HG02798 (cell line): ENCODE data around the gene EIF2B5.
A peak's percentile ranks its signal among the peaks of the same experiment; 100 is the strongest.
"Not testable (repeated sequence)": the region's sequence is repeated elsewhere in the genome, so short reads cannot be mapped to it uniquely, and the experiment has no call there.

ENCODE experiments used
- ATAC-seq: cut with Tn5 transposase; IDR thresholded peaks from one replicate; pipeline ENCODE4 v1.9.1; 2021; ENCODE audit warnings: mild to moderate bottlenecking; ENCODE audit not compliant: unreplicated experiment, poor library complexity

EIF2B5 gene

GRCh38 chr3:184135149-184135910 is at the start of gene EIF2B5:
TSS of gene EIF2B5 (plus strand) at chr3:184135358. CDS start at chr3:184135386, 28 bp downstream.
- ATAC-seq: peak; percentile 95

- no peak for ATAC-seq
Measured at GRCh38 chr3:184085389-184085852, 49.7 kb upstream of the EIF2B5 start.

DNA sequence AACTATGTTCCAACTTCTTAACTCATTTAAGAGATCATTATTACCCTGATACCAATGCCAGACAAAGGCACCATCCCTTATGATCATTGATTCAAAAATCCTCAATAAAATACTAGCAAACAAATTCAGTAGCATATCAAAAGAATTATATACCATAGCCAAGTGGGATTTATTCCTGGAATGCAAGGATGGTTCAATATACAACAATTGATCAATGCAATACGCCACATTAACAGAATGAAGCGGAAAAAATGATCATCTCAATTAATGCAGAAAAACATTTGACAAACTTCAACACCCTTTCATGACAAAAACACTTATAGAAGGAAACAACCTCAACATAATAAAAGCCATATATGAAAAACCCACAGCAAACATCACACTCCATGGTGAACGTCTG is 43.0 kb upstream of the EIF2B5 start:
- ATAC-seq: no peak

GRCh38 chr3:184096811-184097383 is 38.3 kb upstream of the EIF2B5 start, which contains the start of gene HTR3E:
TSS of gene HTR3E (plus strand) at chr3:184097064. CDS start at chr3:184097530, 466 bp downstream.
- ATAC-seq: no peak

GRCh38 chr3:184097556-184097955 is 37.6 kb upstream of the EIF2B5 start:
- ATAC-seq: no peak

GRCh38 chr3:184099806-184100686 is 35.1 kb upstream of the EIF2B5 start:
- no peak for ATAC-seq

- ATAC-seq: no peak
Measured at GRCh38 chr3:184110316-184110725, 24.8 kb upstream of the EIF2B5 start.

DNA sequence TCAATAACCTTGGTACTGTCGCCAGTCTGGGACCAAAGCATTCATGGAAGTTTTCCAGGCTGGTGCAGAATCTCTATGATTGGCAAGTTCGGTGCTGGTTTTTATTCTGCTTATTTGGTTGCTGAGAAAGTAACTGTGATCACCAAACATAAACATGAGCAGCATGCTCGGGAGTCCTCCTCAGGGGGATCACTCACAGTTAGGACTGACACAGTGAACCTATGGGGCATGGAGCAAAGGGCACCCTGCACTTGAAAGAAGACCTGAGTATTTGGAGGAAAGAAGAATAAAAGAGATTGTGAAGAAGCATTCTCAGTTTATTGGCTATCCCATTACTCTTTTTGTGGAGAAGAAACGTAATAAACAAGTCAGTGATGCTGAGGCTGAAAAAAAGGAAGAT is 19.1 kb upstream of the EIF2B5 start:
- ATAC-seq: no peak

DNA sequence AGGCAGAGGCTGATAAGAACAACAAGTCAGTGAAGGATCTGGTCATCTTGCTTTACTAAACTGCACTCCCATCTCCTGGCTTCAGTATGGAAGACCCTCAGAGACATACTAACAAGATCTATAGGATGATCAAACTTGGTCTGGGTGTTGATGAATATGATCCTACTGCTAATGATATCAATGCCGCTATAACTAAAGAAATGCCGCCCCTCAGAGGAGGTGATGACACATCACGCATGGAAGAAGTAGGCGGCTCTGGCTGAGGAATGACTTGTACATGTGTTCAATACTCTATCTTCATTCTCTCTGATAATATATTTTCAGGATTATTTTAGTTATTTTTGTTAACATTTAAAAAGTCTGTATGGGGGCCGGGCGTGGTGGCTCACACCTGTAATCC is 17.5 kb upstream of the EIF2B5 start:
- ATAC-seq: no peak

DNA sequence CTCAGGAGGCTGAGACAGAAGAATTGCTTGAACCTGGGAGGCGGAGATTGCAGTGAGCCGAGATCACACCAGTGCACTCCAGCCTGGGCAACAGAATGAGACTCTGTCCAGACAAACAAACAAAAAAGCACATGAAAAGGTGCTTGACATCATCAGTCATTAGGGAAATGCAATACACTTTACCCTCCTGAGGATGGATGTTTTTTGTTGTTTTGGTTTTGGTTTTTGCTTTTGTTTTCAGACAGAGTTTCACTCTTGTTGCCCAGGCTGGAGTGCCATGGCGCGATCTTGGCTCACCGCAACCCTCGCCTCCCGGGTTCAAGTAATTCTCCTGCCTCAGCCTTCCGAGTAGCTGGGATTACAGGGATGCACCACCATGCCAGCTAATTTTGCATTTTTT is 14.1 kb upstream of the EIF2B5 start:
- ATAC-seq: not testable (repeated sequence)

DNA sequence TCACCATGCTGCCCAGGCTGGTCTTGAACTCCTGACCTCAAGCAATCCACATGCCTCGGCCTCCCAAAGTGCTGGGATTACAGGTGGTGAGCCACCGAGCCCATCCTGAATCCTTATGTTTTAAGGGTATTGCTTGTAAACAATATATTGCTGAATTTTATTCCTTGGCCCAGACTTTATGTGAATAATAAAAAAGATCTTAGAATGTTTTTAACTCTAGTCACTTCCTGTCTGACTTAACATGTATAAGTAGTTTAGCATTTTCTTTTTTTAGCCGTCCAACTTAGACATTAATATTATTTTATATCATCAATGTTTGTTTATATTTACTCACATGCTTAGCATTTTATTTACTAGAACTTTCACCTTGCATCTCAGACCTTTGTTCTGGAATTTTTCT is 9.2 kb upstream of the EIF2B5 start:
- ATAC-seq: no peak

- ATAC-seq: no peak
Measured at GRCh38 chr3:184129012-184129411, 6.1 kb upstream of the EIF2B5 start.

GRCh38 chr3:184132945-184133344 is 2.2 kb upstream of the EIF2B5 start:
- no peak for ATAC-seq

DNA sequence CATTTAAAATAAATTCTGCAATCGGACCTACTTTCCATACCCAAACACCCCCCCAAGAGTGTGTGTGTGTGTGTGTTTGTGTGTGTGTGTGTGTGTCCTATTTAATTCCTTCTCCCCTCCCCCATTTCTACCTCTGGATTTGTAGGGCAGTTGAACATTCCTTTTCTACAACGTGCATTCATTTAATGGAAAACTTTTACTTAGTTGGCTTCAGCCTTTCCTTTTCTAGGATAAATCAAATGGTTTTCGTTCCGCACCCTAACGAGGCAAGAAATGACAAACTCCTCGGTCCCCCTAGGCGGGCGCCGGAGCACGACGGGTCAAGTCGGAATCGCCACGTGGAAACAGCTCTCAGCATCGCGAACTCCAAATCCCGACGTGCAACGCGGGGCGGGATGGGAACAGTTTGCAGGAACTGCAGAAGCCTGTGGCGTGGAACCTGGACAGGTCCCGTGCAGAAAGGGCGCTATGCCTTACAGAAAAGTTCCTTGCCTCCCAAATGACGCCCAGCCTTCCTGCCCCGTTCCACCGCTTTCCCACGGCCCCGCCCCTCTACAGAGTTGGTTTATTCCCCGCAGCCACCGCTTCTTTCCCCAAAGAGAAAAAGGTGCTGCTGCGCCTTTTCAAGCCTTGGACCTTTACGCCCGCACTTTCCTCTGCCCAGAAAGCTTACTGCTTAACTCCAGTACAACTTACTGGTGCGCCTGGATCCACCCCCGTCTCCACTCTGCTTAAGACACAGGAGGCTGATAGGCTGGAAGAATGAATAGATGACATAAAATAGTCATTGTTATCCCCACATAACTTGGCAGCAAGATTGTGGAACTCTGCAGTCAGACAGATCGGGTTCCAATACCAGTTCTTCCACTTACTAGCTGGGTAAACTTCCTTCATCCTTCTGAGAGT is 1.1 kb upstream of the EIF2B5 start:
- no peak for ATAC-seq

- no peak for ATAC-seq
Measured at GRCh38 chr3:184134746-184135148, 411 bp upstream of the EIF2B5 start.

- no peak for ATAC-seq
Measured at GRCh38 chr3:184135911-184136260, 728 bp downstream of the EIF2B5 start.

DNA sequence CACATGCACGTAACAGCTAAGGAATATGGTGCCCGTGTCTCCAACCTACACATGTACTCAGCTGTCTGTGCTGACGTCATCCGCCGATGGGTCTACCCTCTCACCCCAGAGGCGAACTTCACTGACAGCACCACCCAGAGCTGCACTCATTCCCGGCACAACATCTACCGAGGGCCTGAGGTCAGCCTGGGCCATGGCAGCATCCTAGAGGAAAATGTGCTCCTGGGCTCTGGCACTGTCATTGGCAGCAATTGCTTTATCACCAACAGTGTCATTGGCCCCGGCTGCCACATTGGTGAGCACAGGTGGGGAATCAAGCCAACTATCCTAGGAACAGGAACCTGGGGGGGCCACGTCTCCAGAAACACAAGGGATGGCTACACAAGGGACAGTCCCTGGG is 5.3 kb downstream of the EIF2B5 start:
- ATAC-seq: no peak

DNA sequence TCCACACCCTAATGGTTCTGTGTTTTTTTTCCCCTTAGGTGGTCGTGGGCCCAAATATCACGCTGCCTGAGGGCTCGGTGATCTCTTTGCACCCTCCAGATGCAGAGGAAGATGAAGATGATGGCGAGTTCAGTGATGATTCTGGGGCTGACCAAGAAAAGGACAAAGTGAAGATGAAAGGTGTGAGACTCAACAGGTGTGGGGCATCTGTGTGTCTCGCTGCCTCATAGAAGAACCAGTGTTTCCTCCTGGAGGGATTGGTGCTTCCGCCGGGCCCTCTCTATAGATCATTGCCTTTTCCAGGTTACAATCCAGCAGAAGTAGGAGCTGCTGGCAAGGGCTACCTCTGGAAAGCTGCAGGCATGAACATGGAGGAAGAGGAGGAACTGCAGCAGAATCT is 7.0 kb downstream of the EIF2B5 start:
- no peak for ATAC-seq

GRCh38 chr3:184143327-184143726 is 8.2 kb downstream of the EIF2B5 start:
- peak; percentile 44 for ATAC-seq

DNA sequence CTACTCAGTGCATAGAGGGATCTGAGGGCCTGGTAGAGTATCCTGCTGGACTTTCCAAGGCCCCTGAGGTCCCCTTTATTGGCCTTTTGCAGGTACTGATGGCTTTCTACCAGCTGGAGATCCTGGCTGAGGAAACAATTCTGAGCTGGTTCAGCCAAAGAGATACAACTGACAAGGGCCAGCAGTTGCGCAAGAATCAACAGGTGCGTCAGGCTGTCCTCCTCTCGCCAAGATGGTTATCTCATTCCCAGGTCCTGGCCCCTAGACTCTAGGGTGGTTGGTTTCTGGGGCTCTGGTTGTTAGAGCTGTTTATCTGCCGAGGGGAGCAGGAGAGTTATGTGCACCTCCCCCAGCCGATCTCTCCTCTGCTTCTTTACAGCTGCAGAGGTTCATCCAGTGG is 9.3 kb downstream of the EIF2B5 start:
- no peak for ATAC-seq
